GM12872 (cell line): ENCODE results near the gene LRRC31.
A peak's percentile ranks its signal among the peaks of the same experiment; 100 is the strongest.

Source experiments
- CTCF ChIP-seq: IDR thresholded peaks from 3 replicates; pipeline ENCODE4 v1.5.1; 2011; ENCODE audit warnings: low read depth, mild to moderate bottlenecking, low read length, moderate library complexity; ENCODE audit not compliant: insufficient read depth

The LRRC31 gene

DNA sequence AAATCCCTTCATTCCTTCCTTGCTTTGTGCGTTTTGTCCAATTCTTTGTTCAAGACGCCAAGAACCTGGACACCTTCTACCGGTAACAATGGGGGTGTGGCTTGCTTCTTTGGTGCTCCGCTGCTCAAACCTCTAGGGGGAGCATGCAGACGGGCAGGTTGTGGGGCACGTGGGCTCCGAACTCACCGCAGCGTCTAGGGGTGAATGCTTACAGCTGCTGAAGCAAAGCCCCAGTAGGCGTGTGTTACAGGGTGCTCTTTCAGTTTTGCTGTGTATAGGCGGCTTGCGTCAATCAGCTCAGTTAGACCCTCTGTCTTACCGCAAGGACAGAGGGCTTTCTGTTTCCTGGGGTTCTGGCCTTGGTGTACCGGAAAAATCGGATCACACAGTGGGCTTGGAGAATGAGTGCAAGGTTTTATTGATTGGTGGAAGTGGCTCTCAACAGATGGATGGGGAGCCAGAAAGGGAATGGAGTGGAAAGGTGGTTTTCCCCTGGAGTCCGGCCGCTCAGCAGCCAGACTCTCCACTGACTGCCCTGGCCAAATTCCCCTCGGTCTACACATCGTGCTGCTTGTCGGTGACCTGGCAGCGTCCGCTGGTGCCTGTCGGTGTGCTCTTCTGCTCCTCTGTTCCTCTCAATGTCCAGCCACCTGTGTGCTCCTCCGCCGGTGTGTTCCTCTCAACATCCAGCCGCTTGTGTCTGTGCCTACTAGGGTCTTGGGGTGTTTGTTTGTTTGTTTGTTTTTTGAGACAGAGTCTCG, 55.8 kb downstream of the LRRC31 start:
- peak; percentile 85 for TF ChIP-seq CTCF

GRCh38 chr3:169813278-169813677, 56.5 kb downstream of the LRRC31 start:
- TF ChIP-seq CTCF = no peak

- TF ChIP-seq CTCF = no peak
Measured at GRCh38 chr3:169812332-169813235, 57.2 kb downstream of the LRRC31 start, which contains the start of the genes LRRC34 and LRRIQ4. LRRC34 (minus strand) TSS chr3:169812904; CDS start chr3:169812548, 356 bp downstream. LRRIQ4 (plus strand) TSS chr3:169812870; CDS start chr3:169821922, 9,052 bp downstream.

DNA sequence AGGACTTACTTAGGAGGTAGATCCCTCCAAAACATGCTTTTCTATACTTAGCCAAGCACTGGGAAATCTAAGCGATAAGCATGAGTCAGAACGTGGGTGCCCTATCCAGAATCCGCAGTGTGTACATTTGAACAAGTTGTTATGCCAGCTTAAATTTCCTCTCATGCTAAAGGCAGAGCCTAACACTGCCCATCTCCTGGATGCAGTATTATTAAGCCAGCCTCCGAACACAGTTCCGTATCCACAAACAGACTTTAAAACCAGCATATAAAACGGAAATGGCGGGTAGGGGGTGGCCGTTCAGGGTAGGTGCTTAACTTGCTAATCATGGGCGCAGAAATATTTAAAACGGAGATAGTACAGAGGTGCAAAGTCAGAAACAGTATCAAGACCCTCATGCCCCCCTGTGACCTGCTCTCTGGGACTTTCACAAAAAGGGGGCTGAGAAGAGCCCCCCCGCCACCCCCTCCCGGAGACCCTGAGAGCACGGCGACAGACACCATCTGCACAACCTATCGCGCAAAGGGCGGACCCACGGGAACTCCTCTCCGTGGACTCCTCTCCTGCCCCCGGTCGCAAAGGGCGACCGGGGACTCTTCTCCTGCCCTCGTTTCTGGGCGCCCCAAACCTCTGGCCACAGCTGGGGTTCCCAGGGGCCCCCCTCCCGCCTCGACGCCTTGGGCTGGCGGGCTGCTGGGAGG, 58.0 kb downstream of the LRRC31 start:
- TF ChIP-seq CTCF = no peak

DNA sequence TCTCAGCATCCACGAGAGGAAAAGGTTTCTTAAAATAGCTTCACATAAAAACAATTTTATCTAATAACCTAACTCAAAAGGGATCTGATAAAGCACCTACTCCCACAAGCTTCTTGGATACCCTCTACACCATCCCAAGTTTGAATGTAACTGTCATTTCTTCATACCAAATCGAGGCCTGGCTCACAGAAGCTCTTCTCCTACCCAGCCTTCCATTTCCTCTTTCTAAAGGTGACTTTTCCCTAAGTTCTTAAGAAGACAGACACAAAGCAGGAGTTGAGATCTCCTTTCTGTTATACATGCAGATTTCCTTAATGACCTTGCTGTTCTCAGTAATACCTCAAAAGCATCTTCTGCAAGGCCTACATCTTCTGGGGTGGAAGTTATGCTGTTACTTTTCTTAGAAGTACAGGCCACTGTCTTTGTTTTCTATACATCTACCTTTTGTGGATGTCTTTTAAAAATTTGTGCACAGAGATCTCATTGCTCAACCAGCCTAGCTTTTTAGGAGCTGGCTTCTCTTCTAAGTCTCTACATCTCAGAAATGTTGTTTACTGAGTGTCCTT, 60.4 kb downstream of the LRRC31 start:
- no peak for TF ChIP-seq CTCF

- no peak for TF ChIP-seq CTCF
Measured at GRCh38 chr3:169804681-169805080, 65.1 kb downstream of the LRRC31 start.
